ENCODE data around the gene GALNS.
A peak's percentile ranks its signal among the peaks of the same experiment; 100 is the strongest.

The GALNS gene

GRCh38 chr16:88770461-88771293 lies 86.1 kb downstream of the GALNS start:
- TF ChIP-seq CTCF (IDR thresholded peaks at IDR 0.05) = no peak
- Histone ChIP-seq H3K27ac (no peak overlapping the region), H3K4me3 (no peak overlapping the region)
- no peak for DNase-seq (ENCODE audit: low spot score)

DNA sequence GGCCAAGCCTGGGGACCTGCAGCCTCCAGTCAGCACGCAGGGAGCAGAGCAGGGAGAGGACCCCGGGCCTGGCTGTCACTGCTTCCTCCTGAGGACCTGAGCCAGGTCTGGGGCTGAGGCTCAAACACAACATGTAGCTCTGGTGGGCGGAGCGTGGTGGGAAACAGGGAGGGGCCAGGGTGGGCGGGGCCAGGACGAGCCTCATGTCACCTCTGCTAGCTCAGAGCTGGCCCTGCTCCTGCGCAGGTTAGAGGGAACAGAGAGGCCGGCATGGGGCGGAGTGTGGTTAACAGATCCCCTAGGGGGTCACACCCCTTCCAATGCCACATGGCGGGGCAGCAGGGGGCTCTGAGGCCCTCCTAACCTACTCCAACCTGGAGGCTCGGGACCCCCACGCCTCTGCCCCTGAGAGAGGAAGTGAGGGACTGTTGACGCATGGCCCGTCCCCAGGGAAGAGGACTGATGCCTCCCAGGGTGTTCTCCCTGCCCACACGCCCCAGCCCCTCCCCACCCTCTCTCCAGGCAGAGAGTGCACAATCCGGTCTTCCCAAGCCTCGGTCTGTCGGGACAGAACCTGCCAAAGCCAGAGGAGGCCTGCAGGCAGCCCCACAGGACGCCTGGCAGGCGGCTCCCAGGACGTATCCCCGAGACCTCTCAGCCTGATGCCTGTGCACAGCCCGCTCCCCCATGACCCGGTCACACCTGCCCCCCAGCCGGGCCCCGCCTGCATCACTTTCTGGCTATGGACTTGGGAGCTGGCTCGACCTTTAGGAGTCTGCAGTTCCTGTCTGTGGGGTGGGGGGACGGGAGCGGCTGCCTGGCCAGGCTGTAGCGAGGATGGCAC lies 86.9 kb downstream of the GALNS start:
- no peak for TF ChIP-seq CTCF (IDR thresholded peaks at IDR 0.05)
- no peak for DNase-seq (ENCODE audit: low spot score)
- Histone ChIP-seq H3K4me3 (no peak overlapping the region), H3K27ac (no peak overlapping the region)

DNA sequence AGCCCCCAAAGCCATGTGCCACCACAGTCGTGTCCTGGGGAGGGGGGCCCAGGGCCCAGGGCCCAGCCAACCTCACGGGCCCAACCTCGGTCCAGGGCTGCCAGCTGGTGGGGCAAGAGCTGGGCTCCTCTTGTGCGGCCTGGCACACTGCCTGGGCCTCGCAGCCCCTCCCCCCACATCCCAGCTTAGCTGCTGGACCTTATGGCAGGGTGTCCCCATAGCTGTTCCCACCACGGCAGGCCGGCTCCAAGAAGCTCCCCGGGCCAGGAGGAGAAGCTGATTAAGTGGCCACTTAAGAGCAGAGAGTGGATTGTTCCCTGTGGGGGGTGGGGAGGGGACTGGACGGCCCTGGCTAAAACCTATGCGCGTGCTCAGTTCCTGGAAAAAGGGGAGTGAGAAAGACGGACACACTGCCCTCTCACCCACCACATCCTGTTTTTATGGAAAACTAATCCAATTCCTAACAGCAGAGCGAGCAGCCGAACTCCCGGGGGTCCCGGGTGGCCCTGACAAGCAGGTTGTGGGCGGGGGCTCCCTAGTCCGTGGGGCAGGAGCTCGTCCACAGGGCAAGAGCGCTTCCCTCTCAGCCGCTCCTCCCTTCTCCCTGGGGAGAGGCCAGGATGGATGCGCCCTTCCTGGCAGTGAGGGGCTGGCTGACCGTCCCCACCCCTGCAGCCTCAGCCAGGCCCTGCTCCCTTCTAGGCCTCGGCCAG lies 88.5 kb downstream of the GALNS start:
- Histone ChIP-seq H3K27ac (peak overlapping the region in 1 of 2 donors; percentile 72), H3K4me3 (peak overlapping the region; percentile 55)
- no peak for TF ChIP-seq CTCF (IDR thresholded peaks at IDR 0.05)
- no peak for DNase-seq (ENCODE audit: low spot score)

DNA sequence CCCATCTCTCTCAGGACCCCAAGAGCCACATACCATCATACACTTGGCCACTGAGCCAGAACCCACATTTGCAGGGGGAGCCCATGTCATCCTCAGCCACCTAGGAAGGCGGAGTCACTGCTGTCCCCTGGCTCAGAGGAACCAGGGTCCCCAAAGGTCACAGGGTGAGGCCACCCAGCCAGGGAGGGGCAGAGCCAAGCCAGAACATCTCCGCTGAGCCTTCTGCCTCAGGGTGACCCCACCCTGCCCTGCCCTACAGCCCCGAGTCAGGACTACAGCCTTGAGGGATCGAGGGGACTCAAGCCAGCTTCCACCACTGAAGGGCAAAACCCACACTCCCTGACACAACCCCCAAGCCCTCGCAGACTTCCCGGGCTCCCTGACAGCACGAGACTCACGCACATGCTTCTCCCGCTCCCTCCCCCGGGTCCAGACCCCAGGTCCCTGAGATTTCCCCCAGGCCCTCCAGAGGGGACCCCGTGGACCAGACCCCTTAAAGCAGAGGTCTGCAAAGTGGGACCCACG lies 89.1 kb downstream of the GALNS start:
- H3K27ac ChIP-seq = peak overlapping the region in 1 of 2 donors; percentile 72
- peak overlapping the region; percentile 55 for H3K4me3 ChIP-seq
- TF ChIP-seq CTCF (IDR thresholded peaks at IDR 0.05) = no peak
- DNase-seq (ENCODE audit: low spot score) = no peak

GRCh38 chr16:88766975-88767374 lies 89.8 kb downstream of the GALNS start:
- no peak for DNase-seq (ENCODE audit: low spot score)
- Histone ChIP-seq H3K4me3 (no peak overlapping the region), H3K27ac (peak overlapping the region in 1 of 2 donors; percentile 72)
- no peak for TF ChIP-seq CTCF (IDR thresholded peaks at IDR 0.05)

DNA sequence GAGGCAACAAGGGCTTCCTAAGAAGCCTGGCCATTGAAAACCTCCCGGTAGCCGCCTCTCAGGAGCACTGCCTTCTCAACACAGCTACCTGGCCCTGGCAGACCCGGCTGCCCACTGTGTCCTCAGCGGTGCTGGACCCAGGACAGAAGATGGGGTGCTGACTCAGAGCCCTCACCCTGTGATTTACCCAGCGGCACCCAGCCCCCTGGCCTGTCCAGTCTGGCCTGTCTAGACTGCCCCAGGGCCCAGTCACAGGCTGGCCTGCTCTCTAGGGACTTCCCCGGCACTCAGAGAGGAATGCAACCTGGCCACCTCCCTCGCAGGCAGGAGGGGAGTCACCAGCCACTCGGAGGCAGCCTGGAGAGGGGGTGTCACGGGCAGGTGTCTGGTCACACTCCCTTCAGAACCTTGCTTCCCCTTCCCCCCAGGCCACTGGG lies 91.8 kb downstream of the GALNS start:
- no peak for DNase-seq (ENCODE audit: low spot score)
- Histone ChIP-seq H3K4me3 (no peak overlapping the region), H3K27ac (no peak overlapping the region)
- no peak for TF ChIP-seq CTCF (IDR thresholded peaks at IDR 0.05)
